Measurements from ENCODE around the gene BAIAP2L2. TPM values are rescaled to one million over a fixed set of nuclear protein-coding genes. Genes with fewer than 3 reads are reported as not detected.
"Not testable (repeated sequence)": the region's sequence is repeated elsewhere in the genome, so short reads cannot be mapped to it uniquely, and the experiment has no call there.

BAIAP2L2 gene
- total RNA-seq, 1 experiment from 2014 or later = 0.06 TPM

DNA sequence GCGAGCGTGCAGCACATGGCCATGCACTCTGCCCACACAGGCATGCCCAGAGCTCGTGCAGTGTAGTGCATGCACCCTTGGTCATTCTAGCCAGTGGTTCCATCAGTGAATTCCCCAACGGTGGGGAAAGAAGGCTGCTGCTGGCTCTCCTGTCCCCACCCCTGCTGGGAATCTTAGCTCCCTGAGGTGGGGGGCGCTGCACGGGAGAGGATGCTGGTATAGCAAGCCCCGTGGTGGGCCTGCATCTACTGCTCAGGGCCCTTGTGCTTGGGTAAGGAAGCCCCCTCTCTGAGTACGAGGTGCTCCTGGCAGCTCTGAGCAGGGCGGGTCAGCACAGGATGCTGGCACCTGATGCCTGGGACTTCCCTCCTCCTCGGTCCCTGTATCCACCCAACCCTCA lies 18.5 kb upstream of the BAIAP2L2 start:
- DNase-seq (ENCODE audit: low read depth) = no peak

DNA sequence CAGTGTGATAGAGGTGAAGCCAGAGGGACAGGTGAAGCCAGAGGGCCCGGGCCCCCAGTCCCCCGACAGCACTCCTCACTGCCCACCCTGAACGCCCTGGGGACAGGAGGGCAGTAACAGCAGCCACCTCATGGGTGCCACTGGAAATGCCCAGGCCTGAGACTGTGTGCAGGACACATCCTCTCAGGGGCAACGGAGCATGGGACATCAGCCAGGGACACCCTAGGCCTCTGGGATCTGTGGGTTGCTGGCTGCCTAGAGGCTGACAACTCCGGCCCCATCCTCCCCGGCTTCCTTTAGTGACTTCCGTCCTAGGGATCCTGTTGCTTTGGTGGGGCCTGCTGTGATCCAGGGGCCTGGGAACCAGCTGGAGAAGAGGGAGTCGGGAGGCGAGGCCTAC lies 17.4 kb upstream of the BAIAP2L2 start:
- no peak for DNase-seq (ENCODE audit: low read depth)

DNA sequence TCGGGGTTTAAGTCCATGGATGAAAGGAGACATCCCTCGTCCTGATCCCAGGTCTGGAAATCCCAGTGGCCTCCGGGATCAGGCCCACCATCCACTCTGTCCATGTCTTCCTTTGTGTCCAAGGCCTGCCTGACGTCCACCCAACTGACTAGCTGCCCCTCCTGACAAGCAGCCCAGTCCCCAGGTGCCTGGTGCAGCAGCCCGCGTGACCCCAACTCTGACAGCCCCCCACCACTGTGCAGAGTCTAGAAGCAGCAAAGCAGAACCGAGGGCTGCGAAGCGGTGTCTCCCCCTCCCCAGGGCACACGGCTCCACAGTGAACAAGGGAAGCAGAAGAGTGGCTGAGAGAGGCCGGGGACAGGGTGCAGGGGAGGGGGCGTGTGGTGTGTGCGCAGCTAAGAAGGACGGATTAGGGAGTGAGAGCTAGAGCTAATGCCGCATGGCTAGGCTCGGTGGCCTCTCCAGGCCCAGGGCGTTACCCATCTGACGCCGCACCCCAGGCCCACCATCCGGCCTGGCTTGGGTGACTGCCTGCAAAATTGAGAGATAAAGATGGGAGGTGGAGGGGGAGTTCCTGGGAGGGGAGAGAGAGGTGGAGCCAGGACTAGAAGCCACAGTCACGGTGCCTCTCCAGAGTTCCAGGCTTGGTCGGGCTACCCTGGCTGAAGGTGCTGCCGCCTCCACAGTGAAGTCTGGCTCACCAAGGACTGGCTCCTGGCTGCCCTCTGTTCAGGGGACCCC lies 16.6 kb upstream of the BAIAP2L2 start:
- DNase-seq (ENCODE audit: low read depth) = no peak

DNA sequence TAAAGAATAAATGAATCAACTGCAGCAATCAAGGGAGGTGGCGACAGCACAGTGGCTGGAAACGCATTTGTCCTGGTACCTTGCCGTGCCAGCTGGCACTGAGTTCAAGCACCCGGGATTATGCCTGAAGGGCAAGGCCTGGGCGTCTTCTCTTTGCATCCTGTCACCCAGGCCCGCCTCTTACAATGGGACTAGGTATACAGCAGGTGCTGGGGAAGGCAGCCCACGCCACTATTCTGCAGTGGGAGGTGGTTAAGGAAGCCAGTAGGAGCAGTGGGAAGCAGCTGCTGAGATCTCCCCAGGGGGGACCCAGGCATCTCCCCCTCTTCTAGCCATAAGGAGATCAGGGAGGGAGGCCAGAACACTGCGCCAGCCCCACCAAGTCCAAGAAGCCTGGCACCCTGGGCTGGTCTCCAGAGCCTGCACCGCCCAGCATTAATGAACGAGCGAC lies 15.3 kb upstream of the BAIAP2L2 start:
- DNase-seq (ENCODE audit: low read depth) = no peak

DNA sequence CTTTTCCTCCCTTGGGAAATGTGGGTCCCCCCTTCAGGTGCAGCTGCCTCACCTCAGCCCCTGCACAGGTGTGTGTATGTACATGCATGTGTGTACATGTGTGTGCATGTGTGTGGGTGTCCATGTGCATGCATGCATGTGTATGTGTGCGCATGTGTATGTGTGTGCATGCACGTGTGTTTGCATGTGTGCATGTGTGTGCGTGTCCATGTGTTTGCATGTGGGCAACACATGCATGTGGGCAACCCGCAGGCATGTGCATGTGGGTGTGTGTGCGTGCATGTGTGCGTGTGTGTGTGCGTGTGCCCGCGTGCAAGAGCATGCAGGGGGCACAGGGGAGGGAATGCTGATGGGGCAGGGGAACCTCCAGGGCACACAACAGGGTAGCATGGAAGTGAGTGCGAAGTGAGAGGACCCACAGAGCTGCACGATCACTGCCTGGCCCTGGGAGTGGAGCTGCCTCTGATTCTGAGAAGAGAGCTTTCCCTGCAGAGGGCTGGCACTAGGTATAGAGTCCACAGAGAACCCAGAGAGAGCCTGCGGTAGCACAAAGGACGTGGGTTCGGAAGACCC lies 14.6 kb upstream of the BAIAP2L2 start:
- DNase-seq (ENCODE audit: low read depth) = no peak

DNA sequence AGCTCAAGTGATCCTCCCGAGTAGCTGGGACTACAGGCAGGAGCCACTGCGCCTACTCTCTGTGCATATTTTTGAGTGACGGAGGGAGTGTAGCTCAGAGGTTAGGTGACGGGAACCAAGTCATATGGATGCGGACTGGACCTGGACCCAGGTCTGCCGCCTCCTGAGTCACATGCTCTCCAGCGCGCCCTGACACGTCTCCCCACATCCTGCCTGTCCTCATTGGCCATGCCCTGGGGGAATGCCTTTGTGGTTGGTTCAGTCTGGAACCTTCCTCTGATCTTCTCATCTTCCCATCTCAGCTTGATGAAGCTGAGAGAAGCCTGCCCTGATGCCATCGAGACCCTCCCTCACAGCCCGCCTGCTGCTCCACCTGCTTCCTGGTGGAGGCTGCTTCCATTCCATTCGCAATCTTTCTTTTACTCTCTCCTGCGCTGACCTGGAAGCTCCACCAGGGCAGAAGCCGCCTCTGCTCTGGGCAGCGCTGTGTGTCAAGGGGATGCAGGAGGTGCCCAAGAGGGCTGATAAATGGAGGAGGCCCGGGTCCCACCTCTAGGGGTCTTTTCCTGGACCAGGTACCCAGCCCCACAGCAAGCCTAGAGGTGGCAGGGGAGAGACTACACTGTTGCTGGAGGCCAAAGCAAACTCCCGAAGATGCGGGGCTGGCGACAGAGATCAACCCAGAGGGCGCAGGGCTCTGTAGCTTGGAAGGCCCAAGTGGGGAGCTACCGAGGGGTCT lies 13.9 kb upstream of the BAIAP2L2 start:
- no peak for DNase-seq (ENCODE audit: low read depth)

DNA sequence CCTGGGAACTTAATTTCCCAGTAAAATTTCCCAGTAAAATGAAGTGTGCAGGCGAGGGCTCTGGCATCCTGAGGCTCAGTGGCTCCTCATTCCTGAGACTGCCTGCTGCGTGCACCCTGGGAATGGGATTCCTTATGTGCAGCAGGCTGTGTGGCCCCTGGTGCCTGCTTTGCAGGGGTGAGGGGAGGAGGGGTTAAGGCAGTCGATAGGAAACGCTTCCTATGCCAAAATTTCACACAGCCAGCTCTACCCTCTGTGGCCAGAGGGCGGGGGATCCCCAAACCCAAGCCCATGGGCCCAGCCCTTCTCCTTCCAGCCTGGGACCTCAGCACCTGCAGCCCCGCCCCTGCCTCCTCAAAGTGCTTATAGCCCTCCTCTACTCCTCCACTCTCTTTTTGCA lies 12.1 kb upstream of the BAIAP2L2 start:
- DNase-seq (ENCODE audit: low read depth) = no peak

DNA sequence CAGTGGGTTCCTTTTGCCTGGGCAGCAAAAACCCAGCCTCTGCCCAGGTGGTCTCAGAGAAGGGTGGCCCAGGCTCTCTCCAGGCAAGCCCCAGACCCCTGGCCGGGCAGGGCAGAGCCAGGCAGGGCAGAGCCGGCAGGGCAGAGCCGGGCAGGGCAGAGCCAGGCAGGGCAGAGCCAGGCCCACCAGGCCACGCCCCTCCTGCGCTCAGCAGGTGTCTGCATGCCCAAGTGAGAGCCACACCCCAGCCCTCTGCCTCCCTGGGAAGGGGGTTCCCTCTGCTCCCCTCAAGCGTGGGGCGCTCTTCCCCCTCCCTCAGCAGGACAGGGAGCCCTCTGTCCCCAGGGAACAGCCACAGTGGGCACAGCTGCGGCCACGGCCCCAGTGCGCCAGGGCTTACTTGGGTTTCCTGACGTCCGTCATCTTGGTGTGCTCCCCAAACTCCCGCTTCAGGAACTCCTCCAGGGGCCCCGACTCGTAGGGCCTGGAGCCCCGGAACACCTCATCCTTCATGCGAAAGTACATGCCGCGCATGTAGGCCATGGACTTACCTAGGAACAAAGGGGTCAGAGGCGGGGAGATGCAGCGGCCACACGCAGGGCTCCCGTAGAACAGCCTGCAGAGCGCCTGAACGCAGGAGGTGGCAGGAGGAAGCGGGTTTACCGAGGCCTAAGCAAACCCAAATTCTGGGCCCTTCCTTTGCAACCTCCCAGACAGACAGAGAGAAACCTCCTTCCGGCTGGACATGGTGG lies 10.1 kb upstream of the BAIAP2L2 start:
- no peak for DNase-seq (ENCODE audit: low read depth)

DNA sequence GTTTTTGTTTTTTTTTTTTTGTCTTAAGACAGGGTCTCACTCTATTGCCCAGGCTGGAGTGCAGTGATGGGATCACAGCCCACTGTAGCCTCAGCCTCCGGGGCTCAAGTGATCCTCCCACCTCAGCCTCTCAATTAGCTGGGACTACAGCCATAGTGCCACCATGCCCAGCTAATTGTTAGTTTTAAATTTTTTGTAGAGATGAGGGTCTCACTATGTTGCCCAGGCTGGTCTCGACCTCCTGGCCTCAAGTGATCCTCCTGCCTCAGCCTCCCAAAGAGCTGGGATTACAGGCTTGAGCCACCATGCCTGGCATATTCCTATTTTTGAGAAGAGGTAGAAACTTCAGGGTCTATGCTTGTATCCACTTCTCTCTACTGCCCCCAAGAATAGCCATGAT lies 8.3 kb upstream of the BAIAP2L2 start:
- not testable (repeated sequence) for DNase-seq (ENCODE audit: low read depth)

DNA sequence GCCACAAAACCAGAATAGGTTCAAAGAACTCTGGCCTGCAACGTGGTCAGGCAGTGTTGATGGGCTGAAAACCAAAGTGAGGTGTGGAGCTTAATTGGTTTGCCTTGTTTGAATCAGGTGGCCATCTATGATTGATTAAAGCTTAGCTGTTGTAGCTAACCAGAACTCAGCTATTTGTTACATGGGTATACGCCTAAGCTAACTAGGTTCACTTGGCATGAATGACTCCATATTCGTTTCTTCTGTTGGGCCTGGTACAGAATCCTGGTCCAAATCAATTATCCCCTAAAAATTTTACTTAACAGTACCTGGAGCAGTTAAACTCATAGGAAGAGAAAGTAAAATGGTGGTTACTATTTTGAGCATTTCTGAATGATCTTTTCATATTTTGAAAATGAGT lies 7.7 kb upstream of the BAIAP2L2 start:
- no peak for DNase-seq (ENCODE audit: low read depth)

DNA sequence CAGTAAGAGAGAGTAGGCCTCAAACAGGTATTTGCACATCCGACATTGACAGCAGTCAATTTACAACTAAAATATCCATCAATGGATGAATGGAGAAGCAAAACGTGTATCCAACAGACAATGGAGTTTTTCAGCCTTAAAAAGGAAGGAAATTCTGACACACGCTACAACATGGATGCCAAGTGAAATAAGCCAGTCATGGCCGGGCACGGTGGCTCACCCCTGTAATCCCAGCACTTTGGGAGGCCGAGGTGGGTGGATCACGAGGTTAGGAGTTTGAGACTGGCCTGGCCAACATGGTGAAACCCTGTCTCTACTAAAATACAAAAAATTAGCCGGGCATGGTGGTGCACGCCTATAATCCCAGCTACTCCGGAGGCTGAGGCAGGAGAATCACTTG lies 7.1 kb upstream of the BAIAP2L2 start:
- DNase-seq (ENCODE audit: low read depth) = not testable (repeated sequence)

DNA sequence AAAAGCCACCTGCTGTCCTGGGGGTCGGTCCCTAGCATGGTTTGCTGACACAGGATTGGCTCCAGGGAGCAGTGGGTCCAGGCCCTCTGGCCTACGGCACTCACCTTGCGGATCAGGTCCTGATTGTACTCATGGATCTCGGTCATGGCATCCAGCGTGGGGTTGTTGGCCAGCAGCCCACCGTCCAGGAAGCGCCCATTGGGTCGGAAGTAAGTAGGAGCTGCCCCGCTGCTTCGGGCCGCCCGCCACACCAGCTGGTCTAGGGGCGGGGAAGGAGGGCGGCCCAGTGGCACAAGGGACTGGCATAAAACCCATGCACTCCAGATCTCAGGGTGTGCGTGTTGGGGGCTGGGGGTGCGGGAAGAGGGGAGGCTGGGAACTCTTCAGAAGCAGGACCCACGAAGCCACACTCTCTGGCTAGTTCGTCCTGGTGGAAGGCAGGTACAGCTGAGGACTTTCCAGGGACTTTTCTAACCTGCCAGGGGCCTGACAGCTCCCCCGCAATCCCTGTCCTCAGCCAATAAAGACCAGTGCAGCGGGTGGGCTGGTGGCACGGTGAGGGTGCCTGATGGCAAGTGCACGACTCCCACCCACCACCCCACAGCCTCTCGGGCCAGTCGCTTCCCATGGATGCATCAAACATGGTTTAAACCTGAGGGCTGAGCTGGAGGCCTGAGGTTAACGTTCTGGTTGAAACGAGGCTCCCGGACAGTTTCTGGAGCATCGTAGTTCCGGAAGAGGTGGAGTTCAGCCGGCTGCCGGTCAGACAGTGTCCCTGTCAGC lies 5.1 kb upstream of the BAIAP2L2 start:
- no peak for DNase-seq (ENCODE audit: low read depth)

DNA sequence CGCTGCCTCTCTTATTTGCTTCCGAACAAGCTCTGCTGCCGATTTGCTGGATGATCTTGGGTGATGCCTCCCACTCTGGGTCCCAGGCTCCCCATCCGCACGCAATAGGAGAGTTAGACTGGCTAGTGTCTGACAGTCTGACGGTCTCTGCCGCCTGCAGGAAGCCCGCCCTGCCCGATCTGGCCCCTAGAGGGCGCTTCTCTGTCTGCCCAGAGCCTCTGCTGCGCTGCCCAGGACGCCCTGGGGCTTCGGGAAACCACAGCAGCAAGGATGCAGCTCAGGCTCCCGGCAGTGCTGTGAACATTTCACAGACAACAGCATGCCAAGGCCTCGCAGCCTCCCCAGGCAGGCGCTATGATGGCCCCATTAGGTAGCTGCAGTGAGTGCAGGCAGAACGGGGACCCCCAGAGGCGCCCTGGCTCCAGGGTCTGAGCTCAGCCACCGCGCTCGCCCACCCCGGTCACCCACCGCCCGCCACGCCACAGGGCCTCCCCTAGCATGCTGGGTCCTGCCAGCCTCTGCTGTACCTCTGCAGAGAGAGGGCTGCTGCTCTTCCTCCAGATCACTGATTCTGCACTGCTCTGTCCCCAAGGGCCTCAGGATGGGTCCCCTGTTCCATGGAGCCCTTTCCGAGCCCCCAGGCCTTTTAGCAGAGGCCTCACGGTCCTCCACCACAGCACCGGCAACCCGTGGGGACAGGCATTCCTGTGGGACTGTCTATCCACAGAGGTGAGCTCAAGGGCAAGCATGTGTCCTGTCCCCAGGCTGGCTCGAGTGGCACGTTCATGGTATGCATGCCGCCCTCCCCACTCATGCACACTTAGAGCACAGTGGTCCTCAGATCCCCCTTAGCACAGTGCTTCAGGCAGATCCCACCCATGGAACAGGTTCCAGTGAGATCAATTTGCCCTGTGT lies 4.3 kb upstream of the BAIAP2L2 start:
- DNase-seq (ENCODE audit: low read depth) = peak; percentile 75

DNA sequence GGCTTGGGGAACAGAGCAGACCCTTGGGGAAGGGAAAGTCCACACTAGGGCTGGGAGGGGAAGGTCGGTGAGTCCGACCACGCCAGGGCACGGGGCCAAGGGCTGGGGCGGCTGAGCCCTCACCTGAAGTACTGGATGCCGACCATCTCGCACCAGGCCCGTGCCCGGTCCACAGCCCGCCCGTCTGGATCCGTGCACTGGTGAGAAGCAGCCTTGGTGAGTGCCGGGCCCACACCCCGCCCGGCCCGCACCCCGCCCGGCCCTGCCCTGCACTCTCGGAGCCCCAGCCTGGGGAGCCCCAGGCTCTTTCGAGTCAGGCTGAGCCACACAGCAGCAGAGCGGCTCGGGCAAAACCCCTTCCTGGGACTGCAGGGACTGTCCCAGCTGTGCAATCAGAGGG lies 1.9 kb upstream of the BAIAP2L2 start:
- DNase-seq (ENCODE audit: low read depth) = no peak

DNA sequence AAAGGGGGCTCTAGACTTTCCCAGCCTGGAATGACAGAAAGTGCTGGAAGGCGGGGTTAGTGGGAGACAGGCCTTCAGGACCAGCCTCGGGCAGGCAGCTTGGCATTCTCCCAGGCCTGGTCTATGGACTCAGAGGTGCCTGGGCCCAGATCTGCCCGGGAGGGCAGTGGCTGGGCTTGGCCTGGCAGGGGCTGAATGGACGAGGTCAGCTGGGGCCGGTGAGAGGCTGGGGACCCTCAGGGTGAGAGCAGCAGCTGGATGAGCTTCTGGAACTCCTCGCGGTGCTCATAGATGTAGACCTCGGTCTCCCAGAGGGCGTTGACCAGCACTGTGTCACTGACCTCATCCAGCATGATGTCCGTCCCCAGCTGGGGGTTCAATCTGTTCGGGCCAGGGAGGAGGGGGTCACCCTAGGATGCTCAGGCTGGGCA lies 1.5 kb upstream of the BAIAP2L2 start:
- no peak for DNase-seq (ENCODE audit: low read depth)

DNA sequence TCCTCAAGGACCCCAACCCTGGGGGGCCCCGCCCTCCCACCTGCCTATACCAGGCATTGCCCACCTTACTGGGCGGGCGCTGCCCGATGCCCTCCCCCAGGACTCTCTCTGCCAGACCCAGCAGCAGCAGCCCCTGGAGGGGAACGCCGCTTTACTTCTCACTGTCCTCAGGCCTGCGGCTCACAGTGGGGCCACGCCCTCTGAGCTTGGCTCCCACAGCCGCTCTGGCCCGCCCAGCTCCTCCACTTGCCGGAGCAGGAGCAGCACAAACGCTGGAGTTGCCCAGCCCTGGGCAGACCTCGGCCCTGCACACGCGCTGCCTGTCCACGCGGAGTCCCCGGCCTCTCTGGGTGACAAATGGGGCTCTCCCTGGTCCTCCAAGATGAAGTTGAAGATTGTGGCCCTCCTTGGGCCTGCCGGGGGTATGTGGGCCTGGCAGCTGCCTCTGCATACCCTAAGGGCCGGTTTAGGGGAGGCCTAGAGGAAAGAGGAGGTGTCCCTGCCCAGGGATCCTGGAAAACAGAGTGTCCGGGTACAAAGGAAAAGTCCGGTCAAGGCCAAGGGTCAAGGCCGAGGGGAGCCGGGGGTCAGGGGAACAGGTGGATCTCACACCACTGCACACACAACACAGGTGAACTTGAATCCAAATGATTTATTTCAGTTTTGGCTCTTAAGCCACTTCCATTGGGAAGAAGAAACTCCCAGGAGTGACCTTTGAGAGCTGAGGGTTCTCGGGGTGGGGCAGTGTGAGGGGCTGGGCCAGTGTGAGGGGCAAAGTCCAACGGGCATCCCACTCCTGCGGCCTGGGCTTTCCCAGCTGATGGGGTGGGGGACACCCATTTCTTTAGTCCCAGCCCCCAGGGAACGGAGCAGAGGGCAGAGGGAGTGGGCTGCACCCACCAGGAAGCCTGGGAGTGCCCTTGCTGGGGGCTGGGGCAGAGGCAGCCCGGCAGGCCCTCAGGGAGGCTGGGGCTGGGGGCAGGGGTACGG lies 674 bp upstream of the BAIAP2L2 start:
- no peak for DNase-seq (ENCODE audit: low read depth)

DNA sequence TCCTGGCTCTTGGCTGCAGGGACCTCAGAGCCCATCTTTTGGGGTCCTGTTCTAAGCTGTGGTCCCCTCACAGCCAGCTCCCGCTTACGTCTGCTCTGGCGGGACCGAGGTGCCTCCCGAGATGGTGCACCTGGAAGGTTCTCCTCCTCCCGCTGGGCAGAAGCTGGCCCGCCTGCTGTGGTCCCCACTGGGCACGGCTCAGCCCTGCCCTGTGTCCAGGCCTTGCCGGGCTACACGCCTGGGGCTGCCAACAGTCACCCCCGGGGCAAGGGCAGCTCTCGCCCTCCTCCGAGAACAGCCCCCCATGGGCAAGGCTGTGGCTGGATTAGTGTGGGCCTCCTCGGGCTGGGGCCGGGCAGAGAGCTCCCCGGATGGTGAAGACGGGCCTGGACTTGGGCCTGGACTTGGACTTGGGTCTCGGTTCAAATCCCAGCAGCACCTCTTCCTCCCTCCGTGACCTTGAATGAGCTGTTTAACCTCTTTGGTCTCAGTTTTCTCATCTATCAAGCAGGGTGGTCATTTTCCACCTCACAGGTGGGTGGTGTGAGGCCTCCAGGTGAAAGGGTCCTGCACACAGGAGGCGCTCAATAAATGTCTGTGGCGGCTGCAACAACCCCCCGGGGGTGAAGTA lies 998 bp downstream of the BAIAP2L2 start:
- DNase-seq (ENCODE audit: low read depth) = peak; percentile 12

DNA sequence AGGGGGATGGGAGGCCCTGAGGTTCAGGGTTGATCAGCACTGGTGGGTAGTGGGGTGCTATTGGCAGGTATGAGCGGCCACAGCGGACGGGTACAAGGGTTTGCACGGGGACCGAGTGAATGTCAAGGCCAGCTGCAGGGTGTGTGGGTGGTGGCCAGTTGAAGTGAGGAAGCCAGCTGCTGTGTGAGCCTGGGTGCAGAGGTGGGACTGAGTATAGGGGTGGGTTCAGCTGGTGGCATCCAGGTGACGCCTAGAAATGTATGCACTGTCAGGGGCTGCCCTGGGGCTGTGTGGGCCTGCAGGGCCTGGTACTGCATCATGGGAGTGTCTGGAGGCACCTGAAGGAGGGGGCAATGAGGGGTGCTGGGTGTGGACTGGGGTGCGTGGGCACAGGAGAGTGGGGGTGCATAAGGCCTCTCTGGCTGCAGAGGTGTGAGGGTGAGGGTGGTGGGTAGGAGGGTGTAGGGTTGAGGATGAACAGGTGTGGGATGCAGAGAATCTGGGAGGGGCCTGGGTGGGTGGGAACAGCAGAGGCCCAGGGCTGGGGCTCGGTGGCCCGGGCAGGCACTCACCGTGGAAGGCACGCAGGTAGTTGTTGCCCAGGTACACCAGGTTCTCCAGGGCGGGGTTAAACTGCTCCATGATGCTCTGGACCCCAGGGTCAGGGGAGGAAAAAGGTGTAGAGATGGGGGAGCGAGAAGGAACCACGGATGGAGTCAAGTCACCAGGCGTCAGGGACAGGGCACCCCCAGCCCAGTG lies 1.7 kb downstream of the BAIAP2L2 start:
- no peak for DNase-seq (ENCODE audit: low read depth)

Data from LHCN-M2 (cell line).